RWPE1 (cell line): ENCODE measurements around the gene SLC13A3.

ENCODE experiments used
- CTCF ChIA-PET: fragments of 350-600 bp; sonication (Branson Sonifier 250); formaldehyde crosslinking; extraction: SDS; loops from one replicate; lab custom pipeline; 2021; lab: Yijun Ruan, JAX
- POLR2A ChIA-PET: fragments of 400-600 bp; formaldehyde crosslinking; extraction: SDS; loops from one replicate; lab custom pipeline; 2020; ENCODE audit warnings: antibody characterized with exemption; ENCODE audit not compliant: low non-redundant PET; lab: Yijun Ruan, JAX
- DNase-seq: peaks from one replicate; pipeline ENCODE4 v3.0.0; 2012; ENCODE audit warnings: low spot score
- H3K27ac ChIP-seq: fragments of 450-650 bp; 2 replicates; pipeline ENCODE4 v1.5.1; 2017
- TF ChIP-seq, protein P1 (sequence below): fragments of 450-650 bp; conservative IDR thresholded peaks from 2 replicates; pipeline ENCODE4 v1.5.1; 2017; ENCODE audit warnings: low read depth, mild to moderate bottlenecking

SLC13A3 gene

DNA sequence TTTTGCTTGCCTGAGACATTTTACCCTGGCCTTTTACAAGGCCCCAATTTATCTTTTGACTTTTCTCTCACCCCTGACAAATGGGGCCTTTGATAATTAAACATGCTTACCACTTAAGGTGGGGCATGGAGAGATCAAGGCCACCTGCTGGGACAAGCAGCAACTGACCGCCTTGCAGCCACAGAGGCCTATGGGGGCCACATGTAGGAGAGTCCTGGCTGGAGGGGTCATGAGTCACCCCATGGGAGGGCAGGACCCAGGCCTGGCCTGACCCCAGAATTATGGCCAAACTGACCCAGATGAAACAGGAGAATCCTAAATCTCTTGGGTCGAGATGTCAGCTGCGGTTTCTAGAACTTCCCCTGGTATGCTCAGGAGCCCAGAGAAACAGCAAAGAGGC is 92.3 kb downstream of the SLC13A3 start:
- CTCF ChIA-PET = interaction anchor here (0.6 to 1.7 kb wide), 4 partner anchors 10 to 99 kb away, joined by 3 to 6 read pairs (median 4); no protein-coding TSS in a partner anchor
- no peak overlapping the region for H3K27ac ChIP-seq
- no peak for DNase-seq
- TF ChIP-seq, protein P1, sequence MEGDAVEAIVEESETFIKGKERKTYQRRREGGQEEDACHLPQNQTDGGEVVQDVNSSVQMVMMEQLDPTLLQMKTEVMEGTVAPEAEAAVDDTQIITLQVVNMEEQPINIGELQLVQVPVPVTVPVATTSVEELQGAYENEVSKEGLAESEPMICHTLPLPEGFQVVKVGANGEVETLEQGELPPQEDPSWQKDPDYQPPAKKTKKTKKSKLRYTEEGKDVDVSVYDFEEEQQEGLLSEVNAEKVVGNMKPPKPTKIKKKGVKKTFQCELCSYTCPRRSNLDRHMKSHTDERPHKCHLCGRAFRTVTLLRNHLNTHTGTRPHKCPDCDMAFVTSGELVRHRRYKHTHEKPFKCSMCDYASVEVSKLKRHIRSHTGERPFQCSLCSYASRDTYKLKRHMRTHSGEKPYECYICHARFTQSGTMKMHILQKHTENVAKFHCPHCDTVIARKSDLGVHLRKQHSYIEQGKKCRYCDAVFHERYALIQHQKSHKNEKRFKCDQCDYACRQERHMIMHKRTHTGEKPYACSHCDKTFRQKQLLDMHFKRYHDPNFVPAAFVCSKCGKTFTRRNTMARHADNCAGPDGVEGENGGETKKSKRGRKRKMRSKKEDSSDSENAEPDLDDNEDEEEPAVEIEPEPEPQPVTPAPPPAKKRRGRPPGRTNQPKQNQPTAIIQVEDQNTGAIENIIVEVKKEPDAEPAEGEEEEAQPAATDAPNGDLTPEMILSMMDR = no peak
- POLR2A ChIA-PET = no interaction called here

DNA sequence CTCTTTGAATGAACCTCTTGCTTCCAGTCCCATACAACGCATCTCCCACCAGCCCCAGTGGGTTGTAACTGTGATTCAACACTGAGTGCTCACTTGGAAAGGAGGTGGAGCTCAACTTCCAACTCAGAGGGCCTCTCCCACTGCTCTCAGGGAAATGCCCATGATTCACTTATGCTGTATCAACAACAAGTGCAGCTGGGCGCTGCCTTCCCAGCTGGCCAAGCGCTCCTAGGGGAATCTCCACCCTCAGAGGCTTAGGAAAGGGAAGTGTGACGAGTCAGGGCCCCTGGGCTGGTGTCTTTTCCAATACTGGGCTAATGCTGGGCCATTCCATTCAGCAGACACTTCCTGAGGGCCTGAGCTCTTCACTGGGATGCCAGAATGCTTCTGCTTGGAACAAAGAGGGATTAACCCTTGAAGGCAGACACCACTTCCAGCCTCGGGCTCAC is 92.7 kb downstream of the SLC13A3 start:
- TF ChIP-seq, protein P1 = no peak
- POLR2A ChIA-PET = no interaction called here
- DNase-seq = peak; percentile 84
- CTCF ChIA-PET = interaction anchor here (0.5 to 1.7 kb wide), 5 partner anchors 24 to 787 kb away, joined by 3 to 6 read pairs (median 3); no protein-coding TSS in a partner anchor
- H3K27ac ChIP-seq = no peak overlapping the region

DNA sequence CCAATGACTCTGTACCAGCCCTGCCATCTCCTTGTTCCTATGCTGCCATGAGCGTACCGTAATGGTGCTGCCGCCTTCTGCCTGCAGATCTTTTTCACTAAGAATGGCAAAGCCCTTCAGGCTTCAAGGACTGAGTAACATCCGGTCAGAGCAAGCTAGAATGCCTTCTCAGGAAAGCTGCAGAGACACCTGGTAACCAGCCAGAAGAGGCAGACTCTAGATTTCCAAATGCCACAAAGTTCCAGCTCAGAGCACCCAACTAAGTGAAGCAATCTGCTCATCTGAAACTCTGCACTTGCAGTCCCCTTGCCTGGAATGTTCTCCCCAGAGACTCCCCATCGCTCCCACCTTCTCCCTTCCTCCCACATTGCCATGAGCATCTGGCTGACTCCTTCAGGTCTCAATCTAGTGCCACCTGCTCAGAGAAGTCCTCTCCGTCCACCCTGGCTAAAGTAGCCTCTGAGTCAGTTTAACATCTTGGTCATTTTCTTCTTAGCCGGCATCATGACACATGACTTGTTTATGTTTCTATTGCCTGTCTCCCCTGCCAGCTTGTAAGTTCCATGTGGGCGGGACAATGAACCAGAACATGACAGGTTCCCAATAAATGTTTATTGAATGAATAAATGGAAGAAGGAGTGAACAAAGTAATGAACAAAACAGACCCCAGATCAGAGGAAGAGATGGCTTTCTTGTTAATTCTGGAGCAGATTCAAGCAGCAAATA is 93.9 kb downstream of the SLC13A3 start:
- ChIA-PET POLR2A (no interaction called here), CTCF (interaction anchor here (0.7 kb wide), 1 partner anchor 50 kb away, joined by 3 read pairs; no protein-coding TSS in a partner anchor)
- TF ChIP-seq, protein P1 = no peak
- peak; percentile 41 for DNase-seq
- H3K27ac ChIP-seq = no peak overlapping the region

DNA sequence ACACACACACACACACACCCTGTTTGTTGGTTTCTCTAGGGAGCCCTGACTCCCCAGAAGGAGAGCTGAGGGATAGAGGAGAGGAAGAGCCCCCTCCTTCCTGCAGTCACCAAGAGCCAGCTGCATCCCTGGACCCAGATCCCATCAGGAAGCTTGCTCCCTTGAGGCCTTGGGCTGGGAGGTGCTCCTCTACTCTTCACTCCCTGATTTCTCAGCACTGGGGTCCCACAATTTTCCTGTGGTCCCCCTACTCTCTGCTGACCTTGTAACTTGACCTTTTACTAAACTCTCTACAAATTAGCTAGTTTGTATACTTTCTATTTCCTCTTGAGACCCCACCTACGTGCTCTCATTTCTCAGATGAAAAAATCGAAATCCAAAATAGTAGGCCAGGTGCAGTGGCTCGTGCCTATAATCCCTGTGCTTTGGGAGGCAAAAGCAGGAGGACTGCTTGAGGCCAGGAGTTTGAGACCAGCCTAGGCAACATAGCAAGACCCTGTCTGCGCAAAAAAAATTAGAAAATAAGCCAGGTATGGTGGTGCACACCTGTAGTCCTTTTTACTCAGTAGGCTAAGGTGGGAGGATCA is 95.8 kb downstream of the SLC13A3 start:
- ChIA-PET POLR2A (no interaction called here), CTCF (interaction anchor here (0.6 to 0.7 kb wide), 2 partner anchors 107 to 829 kb away, joined by 3 to 4 read pairs; no protein-coding TSS in a partner anchor)
- no peak for DNase-seq
- H3K27ac ChIP-seq = no peak overlapping the region
- TF ChIP-seq, protein P1 = no peak

DNA sequence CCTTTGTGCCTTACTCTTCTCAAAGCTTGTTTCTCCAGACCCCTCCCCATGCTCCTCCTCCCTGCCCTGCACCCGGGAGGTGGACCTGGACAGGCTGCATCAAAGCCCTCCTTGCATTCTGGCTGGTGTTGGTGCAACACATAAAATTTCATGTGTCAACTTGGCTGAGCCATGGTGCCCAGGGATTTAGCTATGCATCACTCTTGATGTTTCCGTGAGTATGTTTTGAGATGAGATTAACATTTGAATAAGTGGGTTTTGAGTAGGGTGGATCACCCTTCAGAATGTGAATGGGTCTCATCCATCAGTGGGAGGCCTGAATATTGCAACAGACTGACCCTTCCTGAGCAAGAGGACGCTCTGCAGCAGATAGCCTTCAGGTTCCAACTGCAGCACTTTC is 96.4 kb downstream of the SLC13A3 start:
- ChIA-PET POLR2A (no interaction called here), CTCF (interaction anchor here (0.9 kb wide), 1 partner anchor 8 kb away, joined by 4 read pairs; no protein-coding TSS in a partner anchor)
- DNase-seq = no peak
- H3K27ac ChIP-seq = no peak overlapping the region
- TF ChIP-seq, protein P1 = no peak

DNA sequence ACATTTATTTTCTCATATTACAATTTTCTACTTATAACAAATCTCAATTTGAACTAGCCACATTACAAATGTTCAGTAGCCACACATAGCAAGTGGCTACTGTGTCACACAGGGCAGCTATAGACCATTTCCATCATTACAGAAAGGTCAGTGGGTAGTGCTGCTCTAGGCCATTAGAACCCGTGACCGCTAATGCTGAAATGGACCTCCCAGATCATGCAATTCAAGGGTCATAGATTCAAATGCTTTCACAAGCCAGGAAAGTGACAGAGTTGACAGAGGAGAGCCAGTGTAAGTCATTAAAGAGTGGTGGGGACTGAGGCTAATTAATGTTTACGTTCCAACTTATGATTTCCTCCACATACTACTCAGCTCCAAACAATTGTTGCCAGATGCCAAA is 97.3 kb downstream of the SLC13A3 start:
- no peak for DNase-seq
- POLR2A ChIA-PET = no interaction called here
- TF ChIP-seq, protein P1 = no peak
- CTCF ChIA-PET = interaction anchor here (0.9 kb wide), 1 partner anchor 9 kb away, joined by 4 read pairs; no protein-coding TSS in a partner anchor
- H3K27ac ChIP-seq = no peak overlapping the region
